ENCODE results near the gene SH3D19.

SH3D19 gene

DNA sequence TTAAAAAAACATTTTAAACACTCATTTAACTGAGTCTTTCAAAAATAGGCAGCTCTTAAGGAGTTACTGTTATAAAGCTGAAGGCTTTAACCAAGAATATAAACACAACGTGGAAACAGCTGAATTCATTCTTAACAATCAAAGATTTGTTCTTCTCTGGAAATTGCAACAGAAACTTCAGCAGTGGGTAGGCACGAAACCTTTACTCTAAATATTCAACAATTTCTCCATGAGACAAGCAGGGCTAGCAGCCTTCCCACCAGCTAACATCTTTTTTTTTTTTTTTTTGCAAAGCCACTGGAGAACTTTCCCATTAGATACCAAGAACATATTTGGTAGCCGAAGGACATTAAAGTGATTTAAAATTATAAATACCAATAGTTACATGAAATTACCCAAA lies 126.7 kb downstream of the SH3D19 start:
- no peak for TF ChIP-seq CTCF (conservative IDR thresholded peaks at IDR 0.05; ENCODE audit: low read depth, low read length)
- no peak overlapping the region for H3K4me3 ChIP-seq (ENCODE audit: low read length)

GRCh38 chr4:151197247-151197646 lies 128.2 kb downstream of the SH3D19 start:
- H3K4me3 ChIP-seq (ENCODE audit: low read length), result no peak overlapping the region
- no peak for DNase-seq (ENCODE audit: low read depth)
- no peak for TF ChIP-seq CTCF (conservative IDR thresholded peaks at IDR 0.05; ENCODE audit: low read depth, low read length)

More for the DNA sequence above, 126.7 kb downstream of the SH3D19 start:
- no peak for DNase-seq (ENCODE audit: low read depth)

GRCh38 chr4:151195801-151196200 lies 129.6 kb downstream of the SH3D19 start:
- DNase-seq (ENCODE audit: low read depth), result peak; percentile 31
- no peak overlapping the region for H3K4me3 ChIP-seq (ENCODE audit: low read length)
- TF ChIP-seq CTCF (conservative IDR thresholded peaks at IDR 0.05; ENCODE audit: low read depth, low read length), result no peak

GRCh38 chr4:151193414-151193813 lies 132.0 kb downstream of the SH3D19 start:
- DNase-seq (ENCODE audit: low read depth), result no peak

GRCh38 chr4:151192556-151193235 lies 132.7 kb downstream of the SH3D19 start:
- DNase-seq (ENCODE audit: low read depth), result no peak
- H3K4me3 ChIP-seq (ENCODE audit: low read length), result no peak overlapping the region
- no peak for TF ChIP-seq CTCF (conservative IDR thresholded peaks at IDR 0.05; ENCODE audit: low read depth, low read length)

More at GRCh38 chr4:151193414-151193813, 132.0 kb downstream of the SH3D19 start:
- H3K4me3 ChIP-seq (ENCODE audit: low read length), result no peak overlapping the region
- no peak for TF ChIP-seq CTCF (conservative IDR thresholded peaks at IDR 0.05; ENCODE audit: low read depth, low read length)

GRCh38 chr4:151184523-151185458 lies 140.6 kb downstream of the SH3D19 start:
- no peak for DNase-seq (ENCODE audit: low read depth)
- H3K4me3 ChIP-seq (ENCODE audit: low read length), result no peak overlapping the region
- TF ChIP-seq CTCF (conservative IDR thresholded peaks at IDR 0.05; ENCODE audit: low read depth, low read length), result no peak
